ENCODE measurements around the gene RIPOR3.
"Not testable (repeated sequence)": the region's sequence is repeated elsewhere in the genome, so short reads cannot be mapped to it uniquely, and the experiment has no call there.

The RIPOR3 gene

GRCh38 chr20:50701041-50701963 is 10.0 kb upstream of the RIPOR3 start:
- no peak overlapping the region for H3K4me3 ChIP-seq (ENCODE audit: low read length)
- TF ChIP-seq CTCF (IDR thresholded peaks at IDR 0.05; ENCODE audit: insufficient read depth, low read depth, low read length, missing control alignments) = no peak
- no peak for DNase-seq (ENCODE audit: low read depth)

- DNase-seq (ENCODE audit: low read depth) = no peak
- no peak for TF ChIP-seq CTCF (IDR thresholded peaks at IDR 0.05; ENCODE audit: insufficient read depth, low read depth, low read length, missing control alignments)
- no peak overlapping the region for H3K4me3 ChIP-seq (ENCODE audit: low read length)
Observed at GRCh38 chr20:50699688-50700087, 8.3 kb upstream of the RIPOR3 start.

- DNase-seq (ENCODE audit: low read depth) = not testable (repeated sequence)
Observed at GRCh38 chr20:50698255-50698654, 6.9 kb upstream of the RIPOR3 start.

GRCh38 chr20:50695135-50695872 is 4.0 kb upstream of the RIPOR3 start:
- TF ChIP-seq CTCF (IDR thresholded peaks at IDR 0.05; ENCODE audit: insufficient read depth, low read depth, low read length, missing control alignments) = no peak
- no peak for DNase-seq (ENCODE audit: low read depth)

More at GRCh38 chr20:50698255-50698654, 6.9 kb upstream of the RIPOR3 start:
- not testable (repeated sequence) for H3K4me3 ChIP-seq (ENCODE audit: low read length)

GRCh38 chr20:50694379-50695134 is 3.2 kb upstream of the RIPOR3 start:
- H3K4me3 ChIP-seq (ENCODE audit: low read length) = no peak overlapping the region
- TF ChIP-seq CTCF (IDR thresholded peaks at IDR 0.05; ENCODE audit: insufficient read depth, low read depth, low read length, missing control alignments) = no peak
- DNase-seq (ENCODE audit: low read depth) = peak; percentile 25

More at GRCh38 chr20:50695135-50695872, 4.0 kb upstream of the RIPOR3 start:
- H3K4me3 ChIP-seq (ENCODE audit: low read length) = no peak overlapping the region

GRCh38 chr20:50693001-50693400 is 1.7 kb upstream of the RIPOR3 start:
- TF ChIP-seq CTCF (IDR thresholded peaks at IDR 0.05; ENCODE audit: insufficient read depth, low read depth, low read length, missing control alignments) = no peak
- DNase-seq (ENCODE audit: low read depth) = no peak
- no peak overlapping the region for H3K4me3 ChIP-seq (ENCODE audit: low read length)

GRCh38 chr20:50692552-50692933 is 1.2 kb upstream of the RIPOR3 start:
- no peak overlapping the region for H3K4me3 ChIP-seq (ENCODE audit: low read length)
- DNase-seq (ENCODE audit: low read depth) = no peak
- TF ChIP-seq CTCF (IDR thresholded peaks at IDR 0.05; ENCODE audit: insufficient read depth, low read depth, low read length, missing control alignments) = no peak

All from epithelial cell of esophagus (primary cell).